PC-9 (cell line): ENCODE measurements around the gene CNTNAP5. TPM values are rescaled to one million over a fixed set of nuclear protein-coding genes. Genes with fewer than 3 reads are reported as not detected.

Source experiments
- BruUV-seq: library from RNA; stranded (reverse); fragments of 400-500 nt; replicated peaks from 2 replicates; lab custom pipeline; 2021; lab: Mats Ljungman, UMichigan
- CTCF ChIA-PET: fragments of 300-600 bp; sonication (Branson Sonifier 250); formaldehyde crosslinking; loops from one replicate; lab custom pipeline; 2022; ENCODE audit warnings: antibody characterized with exemption; lab: Charles Lee
- POLR2A ChIA-PET: fragments of 300-600 bp; sonication (Branson Sonifier 250); formaldehyde crosslinking; loops from one replicate; lab custom pipeline; 2022; ENCODE audit warnings: antibody characterized with exemption; ENCODE audit not compliant: unreplicated experiment; lab: Charles Lee
- DNase-seq, 2 experiments: peaks; one replicate each; pipeline versions ENCODE4 v3.0.0 to v3.0.0-alpha.2; 2015 to 2022; ENCODE audit warnings: mixed read lengths in 1 of 2
- H2AFZ ChIP-seq: fragments of 200-600 bp; sonication (generic); 2 replicates; pipeline ENCODE4 v1.8.1; 2017; ENCODE audit warnings: antibody characterized with exemption
- H3F3A ChIP-seq: fragments of 200-600 bp; sonication (generic); 2 replicates; pipeline ENCODE4 v1.8.1; 2017; ENCODE audit warnings: antibody characterized with exemption, mild to moderate bottlenecking, low read depth; ENCODE audit not compliant: insufficient read depth
- H3K27ac ChIP-seq: fragments of 200-600 bp; sonication (generic); 2 replicates; pipeline ENCODE4 v1.6.1; 2016; ENCODE audit warnings: mixed run types
- H3K27me3 ChIP-seq: fragments of 200-600 bp; sonication (generic); 2 replicates; pipeline ENCODE4 v1.6.1; 2016; ENCODE audit warnings: low read depth, mixed run types; ENCODE audit not compliant: insufficient read depth
- H3K36me3 ChIP-seq: fragments of 200-600 bp; sonication (generic); 2 replicates; pipeline ENCODE4 v1.6.1; 2016; ENCODE audit warnings: low read depth, mixed run types
- H3K4me1 ChIP-seq: fragments of 200-600 bp; sonication (generic); replicated peaks from 2 replicates; pipeline ENCODE4 v1.6.1; 2016; ENCODE audit warnings: mixed run types; ENCODE audit not compliant: insufficient read depth
- H3K4me2 ChIP-seq: fragments of 200-600 bp; sonication (generic); 2 replicates; pipeline ENCODE4 v1.6.1; 2017; ENCODE audit warnings: mixed run types
- H3K4me3 ChIP-seq: fragments of 200-600 bp; sonication (generic); 2 replicates; pipeline ENCODE4 v1.6.1; 2016; ENCODE audit warnings: mixed run types
- H3K79me2 ChIP-seq: fragments of 200-600 bp; sonication (generic); 2 replicates; pipeline ENCODE4 v1.6.1; 2017; ENCODE audit warnings: low read depth, mixed run types
- H3K9me2 ChIP-seq: fragments of 200-600 bp; sonication (generic); 2 replicates; pipeline ENCODE4 v1.8.1; 2017; ENCODE audit warnings: mild to moderate bottlenecking; ENCODE audit not compliant: insufficient read depth
- H3K9me3 ChIP-seq: fragments of 200-600 bp; sonication (generic); 2 replicates; pipeline ENCODE4 v1.8.1; 2016; ENCODE audit warnings: low read depth; ENCODE audit not compliant: insufficient read depth
- H4K20me1 ChIP-seq: fragments of 200-600 bp; sonication (generic); 2 replicates; pipeline ENCODE4 v1.8.1; 2017; ENCODE audit not compliant: insufficient read depth
- CTCF ChIP-seq: fragments of 200-600 bp; sonication (generic); conservative IDR thresholded peaks from 2 replicates; pipeline ENCODE4 v1.6.1; 2017; ENCODE audit warnings: mixed run types, antibody characterized with exemption, mild to moderate bottlenecking, moderate library complexity
- EZH2 ChIP-seq: fragments of 200-600 bp; sonication (generic); IDR thresholded peaks from 2 replicates; pipeline ENCODE4 v1.8.0; 2017; ENCODE audit warnings: antibody characterized with exemption, low read depth
- intact Hi-C: fragments of 100-400 bp; cut with micrococcal nuclease; formaldehyde crosslinking; loops from one replicate; pipeline ENCODE4 v1.10.0; 2022; ENCODE audit not compliant: unreplicated experiment
- total RNA-seq: library from RNA; stranded (reverse); gene quantifications from 2 replicates; pipeline ENCODE4 v1.2.3, GENCODE V29; 2021

Gene CNTNAP5
- total RNA-seq, 1 experiment from 2014 or later, result not detected

- Histone ChIP-seq H3K4me3 (no peak overlapping the region), H3F3A (no peaks in the 10 kb centered on the region), H3K9me3 (0 out of 2 replicates have a peak, but pooled peaks cover 7% of the 10 kb centered on the region), H2AFZ (no peak overlapping the region), H3K79me2 (no peaks in the 10 kb centered on the region), H3K27ac (no peak overlapping the region), H3K4me2 (no peak overlapping the region), H3K27me3 (no peaks in the 10 kb centered on the region), H3K9me2 (no peaks in the 10 kb centered on the region; the same call in 1 of the 2 replicates), H4K20me1 (no peaks in the 10 kb centered on the region), H3K36me3 (no peaks in the 10 kb centered on the region), H3K4me1 (no peaks in the 10 kb centered on the region)
- TF ChIP-seq EZH2 (no peak), CTCF (no peak)
- no peak for DNase-seq
- BruUV-seq, result no TSS peak
- ChIA-PET POLR2A (no interaction called here), CTCF (no interaction called here)
- intact Hi-C loops, result no loop called here
These were observed 664.3 kb downstream of the CNTNAP5 start for GRCh38 chr2:124689348-124689747.

GRCh38 chr2:124692216-124692615 lies 667.1 kb downstream of the CNTNAP5 start:
- no peaks in the 10 kb centered on the region for H3F3A ChIP-seq
- TF ChIP-seq EZH2 (no peak), CTCF (no peak)
- H3K9me2 ChIP-seq, result no peaks in the 10 kb centered on the region; the same call in 1 of the 2 replicates
- BruUV-seq, result no TSS peak
- H3K27ac ChIP-seq, result no peak overlapping the region
- H2AFZ ChIP-seq, result no peak overlapping the region
- no peaks in the 10 kb centered on the region for H3K27me3 ChIP-seq
- CTCF ChIA-PET, result no interaction called here
- no peak for DNase-seq
- H3K4me3 ChIP-seq, result no peak overlapping the region
- no peaks in the 10 kb centered on the region for H3K79me2 ChIP-seq
- H3K36me3 ChIP-seq, result no peaks in the 10 kb centered on the region
- intact Hi-C loops, result no loop called here
- H3K4me1 ChIP-seq, result no peaks in the 10 kb centered on the region
- H3K4me2 ChIP-seq, result no peak overlapping the region
- H4K20me1 ChIP-seq, result no peaks in the 10 kb centered on the region
- H3K9me3 ChIP-seq, result 0 out of 2 replicates have a peak, but pooled peaks cover 7% of the 10 kb centered on the region
- POLR2A ChIA-PET, result interaction anchor here (0.6 kb wide), 1 partner anchor 345 kb away, joined by 13 read pairs; no protein-coding TSS in a partner anchor

- no peak overlapping the region for H3K4me3 ChIP-seq
- intact Hi-C loops, result no loop called here
- H3K4me1 ChIP-seq, result no peaks in the 10 kb centered on the region
- H3F3A ChIP-seq, result no peaks in the 10 kb centered on the region
- ChIA-PET CTCF (no interaction called here), POLR2A (interaction anchor here (0.6 kb wide), 1 partner anchor 344 kb away, joined by 13 read pairs; no protein-coding TSS in a partner anchor)
- no peaks in the 10 kb centered on the region for H3K36me3 ChIP-seq
- DNase-seq, result no peak
- H2AFZ ChIP-seq, result no peak overlapping the region
- no TSS peak for BruUV-seq
- TF ChIP-seq EZH2, result no peak
- no peak for TF ChIP-seq CTCF
- no peak overlapping the region for H3K4me2 ChIP-seq
- H3K9me3 ChIP-seq, result 0 out of 2 replicates have a peak, but pooled peaks cover 7% of the 10 kb centered on the region
- no peaks in the 10 kb centered on the region for H4K20me1 ChIP-seq
- no peak overlapping the region for H3K27ac ChIP-seq
- no peaks in the 10 kb centered on the region for H3K27me3 ChIP-seq
- no peaks in the 10 kb centered on the region for H3K79me2 ChIP-seq
- H3K9me2 ChIP-seq, result no peaks in the 10 kb centered on the region; the same call in 1 of the 2 replicates
These were observed 667.6 kb downstream of the CNTNAP5 start for GRCh38 chr2:124692707-124693106.
